ENCODE measurements around the gene TMEM121. TPM values are rescaled to one million over a fixed set of nuclear protein-coding genes. Genes with fewer than 3 reads are reported as not detected.

TMEM121 gene
- total RNA-seq, 1 experiment from 2014 or later: not detected

DNA sequence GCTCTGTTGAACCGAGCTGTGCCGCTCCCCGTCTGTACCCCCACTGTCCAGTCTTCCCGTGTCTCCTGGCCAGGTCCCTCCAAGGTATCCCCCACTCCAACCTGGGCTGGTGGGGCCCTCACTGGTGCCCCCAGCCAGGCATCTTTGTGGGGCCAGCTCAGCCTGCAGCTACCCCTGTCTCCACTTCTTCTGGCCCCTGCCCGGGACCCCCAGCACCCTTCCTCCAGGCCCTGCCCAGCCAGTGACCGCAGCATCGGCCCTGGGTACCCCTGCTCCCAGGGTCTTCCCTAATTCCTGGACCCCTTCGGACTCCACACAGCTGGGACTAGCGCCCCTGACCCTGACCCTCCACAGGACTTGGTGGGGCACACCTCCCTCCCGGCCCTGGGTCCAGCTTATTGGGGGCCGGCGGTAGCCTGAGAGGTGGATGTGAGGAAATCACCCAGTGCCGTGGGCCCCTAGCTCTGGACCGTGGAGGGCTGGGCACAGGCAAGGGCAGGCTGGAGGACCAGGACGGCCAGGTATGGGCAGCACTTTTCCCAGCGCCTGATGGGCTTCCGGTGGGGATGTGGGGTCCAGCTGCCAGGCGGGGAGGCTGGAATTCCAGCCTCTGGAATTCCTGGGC, 43.8 kb upstream of the TMEM121 start:
- Mint-ChIP-seq H3K4me1 (ENCODE audit: low read depth, unreplicated experiment) (peaks cover 13% of the 10 kb centered on the region), H3K27ac (ENCODE audit: unreplicated experiment) (peak overlapping the region; percentile 96), H3K27me3 (ENCODE audit: insufficient read depth, unreplicated experiment) (peaks cover 4% of the 10 kb centered on the region), H3K9me3 (ENCODE audit: unreplicated experiment) (no peaks in the 10 kb centered on the region), H3K4me3 (ENCODE audit: unreplicated experiment) (peak overlapping the region; percentile 78), H3K36me3 (ENCODE audit: insufficient read depth, unreplicated experiment) (peaks cover 1% of the 10 kb centered on the region)
- TF ChIP-seq, protein P1, sequence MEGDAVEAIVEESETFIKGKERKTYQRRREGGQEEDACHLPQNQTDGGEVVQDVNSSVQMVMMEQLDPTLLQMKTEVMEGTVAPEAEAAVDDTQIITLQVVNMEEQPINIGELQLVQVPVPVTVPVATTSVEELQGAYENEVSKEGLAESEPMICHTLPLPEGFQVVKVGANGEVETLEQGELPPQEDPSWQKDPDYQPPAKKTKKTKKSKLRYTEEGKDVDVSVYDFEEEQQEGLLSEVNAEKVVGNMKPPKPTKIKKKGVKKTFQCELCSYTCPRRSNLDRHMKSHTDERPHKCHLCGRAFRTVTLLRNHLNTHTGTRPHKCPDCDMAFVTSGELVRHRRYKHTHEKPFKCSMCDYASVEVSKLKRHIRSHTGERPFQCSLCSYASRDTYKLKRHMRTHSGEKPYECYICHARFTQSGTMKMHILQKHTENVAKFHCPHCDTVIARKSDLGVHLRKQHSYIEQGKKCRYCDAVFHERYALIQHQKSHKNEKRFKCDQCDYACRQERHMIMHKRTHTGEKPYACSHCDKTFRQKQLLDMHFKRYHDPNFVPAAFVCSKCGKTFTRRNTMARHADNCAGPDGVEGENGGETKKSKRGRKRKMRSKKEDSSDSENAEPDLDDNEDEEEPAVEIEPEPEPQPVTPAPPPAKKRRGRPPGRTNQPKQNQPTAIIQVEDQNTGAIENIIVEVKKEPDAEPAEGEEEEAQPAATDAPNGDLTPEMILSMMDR (IDR thresholded peaks at IDR 0.05; ENCODE audit: insufficient read depth in 1 of 2, low read depth in 1 of 2, low read length in 1 of 2, severe bottlenecking in 1 of 2, unreplicated experiment in 1 of 2): no peak
- Histone ChIP-seq H3K4me3 (ENCODE audit: low read depth, low read length) (no peak overlapping the region), H3K36me3 (ENCODE audit: control insufficient read depth, insufficient read depth, low read length) (no peaks in the 10 kb centered on the region), H3K4me1 (peaks cover 35% of the 10 kb centered on the region), H3K27me3 (replicated peaks; ENCODE audit: control insufficient read depth, insufficient read depth, low read length) (no peaks in the 10 kb centered on the region; the same call in 1 of the 2 replicates), H3K9me3 (no peaks in the 10 kb centered on the region)
- BruUV-seq (replicated peaks): no TSS peak
- ChIA-PET POLR2A (no interaction called here), CTCF (no interaction called here)
- DNase-seq: no peak
- intact Hi-C loops (cut with micrococcal nuclease; ENCODE audit: unreplicated experiment): no loop called here

DNA sequence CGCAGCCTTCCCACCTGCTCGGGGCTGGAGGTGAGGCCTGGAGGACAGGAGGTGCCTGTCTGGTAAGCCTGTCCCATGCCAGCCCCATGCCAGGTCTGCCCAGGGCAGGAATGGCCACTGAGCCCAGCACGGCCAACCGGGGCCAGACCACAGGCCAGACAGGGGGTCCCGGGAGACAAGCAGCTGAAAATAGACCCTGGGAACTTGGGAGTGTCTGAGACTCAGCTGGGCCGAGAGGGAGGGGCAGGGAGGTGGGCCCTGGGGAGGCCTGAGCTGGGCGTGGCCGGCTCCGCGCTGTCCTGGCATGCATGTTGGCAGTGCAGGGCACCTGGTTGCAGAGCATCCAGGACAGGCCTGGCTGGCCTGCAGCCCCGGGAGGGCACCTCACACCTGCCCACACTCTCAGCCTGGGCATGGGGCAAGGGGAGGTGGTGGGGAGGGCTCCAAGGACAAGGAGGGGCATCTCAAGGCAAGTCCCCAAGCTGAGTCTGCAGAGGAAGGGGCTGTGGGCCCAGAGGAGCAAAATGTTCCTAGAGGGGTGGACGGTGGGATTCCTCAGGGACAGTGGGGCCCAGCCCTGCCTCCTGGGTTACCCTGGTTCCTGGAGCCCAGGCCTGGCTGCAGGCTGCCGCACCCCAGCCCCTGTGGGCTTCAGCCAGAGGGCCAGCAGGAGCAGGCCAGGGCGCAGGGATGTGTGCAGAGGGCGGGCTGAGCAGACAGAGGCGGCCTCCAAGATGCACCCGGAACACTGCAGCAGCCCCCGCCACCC, 42.9 kb upstream of the TMEM121 start:
- Histone ChIP-seq H3K27me3 (replicated peaks; ENCODE audit: control insufficient read depth, insufficient read depth, low read length) (no peaks in the 10 kb centered on the region; the same call in 1 of the 2 replicates), H3K9me3 (no peaks in the 10 kb centered on the region), H3K36me3 (ENCODE audit: control insufficient read depth, insufficient read depth, low read length) (no peaks in the 10 kb centered on the region), H3K4me3 (ENCODE audit: low read depth, low read length) (no peak overlapping the region), H3K4me1 (peaks cover 42% of the 10 kb centered on the region)
- H3K4me1 Mint-ChIP-seq (ENCODE audit: low read depth, unreplicated experiment): peaks cover 13% of the 10 kb centered on the region
- no TSS peak for BruUV-seq (replicated peaks)
- peaks cover 4% of the 10 kb centered on the region for H3K27me3 Mint-ChIP-seq (ENCODE audit: insufficient read depth, unreplicated experiment)
- intact Hi-C loops (cut with micrococcal nuclease; ENCODE audit: unreplicated experiment): no loop called here
- ChIA-PET POLR2A (no interaction called here), CTCF (no interaction called here)
- H3K9me3 Mint-ChIP-seq (ENCODE audit: unreplicated experiment): no peaks in the 10 kb centered on the region
- H3K36me3 Mint-ChIP-seq (ENCODE audit: insufficient read depth, unreplicated experiment): no peaks in the 10 kb centered on the region
- H3K27ac Mint-ChIP-seq (ENCODE audit: unreplicated experiment): no peak overlapping the region
- H3K4me3 Mint-ChIP-seq (ENCODE audit: unreplicated experiment): no peak overlapping the region
- TF ChIP-seq, protein P1 (IDR thresholded peaks at IDR 0.05; ENCODE audit: insufficient read depth in 1 of 2, low read depth in 1 of 2, low read length in 1 of 2, severe bottlenecking in 1 of 2, unreplicated experiment in 1 of 2): no peak
- no peak for DNase-seq

DNA sequence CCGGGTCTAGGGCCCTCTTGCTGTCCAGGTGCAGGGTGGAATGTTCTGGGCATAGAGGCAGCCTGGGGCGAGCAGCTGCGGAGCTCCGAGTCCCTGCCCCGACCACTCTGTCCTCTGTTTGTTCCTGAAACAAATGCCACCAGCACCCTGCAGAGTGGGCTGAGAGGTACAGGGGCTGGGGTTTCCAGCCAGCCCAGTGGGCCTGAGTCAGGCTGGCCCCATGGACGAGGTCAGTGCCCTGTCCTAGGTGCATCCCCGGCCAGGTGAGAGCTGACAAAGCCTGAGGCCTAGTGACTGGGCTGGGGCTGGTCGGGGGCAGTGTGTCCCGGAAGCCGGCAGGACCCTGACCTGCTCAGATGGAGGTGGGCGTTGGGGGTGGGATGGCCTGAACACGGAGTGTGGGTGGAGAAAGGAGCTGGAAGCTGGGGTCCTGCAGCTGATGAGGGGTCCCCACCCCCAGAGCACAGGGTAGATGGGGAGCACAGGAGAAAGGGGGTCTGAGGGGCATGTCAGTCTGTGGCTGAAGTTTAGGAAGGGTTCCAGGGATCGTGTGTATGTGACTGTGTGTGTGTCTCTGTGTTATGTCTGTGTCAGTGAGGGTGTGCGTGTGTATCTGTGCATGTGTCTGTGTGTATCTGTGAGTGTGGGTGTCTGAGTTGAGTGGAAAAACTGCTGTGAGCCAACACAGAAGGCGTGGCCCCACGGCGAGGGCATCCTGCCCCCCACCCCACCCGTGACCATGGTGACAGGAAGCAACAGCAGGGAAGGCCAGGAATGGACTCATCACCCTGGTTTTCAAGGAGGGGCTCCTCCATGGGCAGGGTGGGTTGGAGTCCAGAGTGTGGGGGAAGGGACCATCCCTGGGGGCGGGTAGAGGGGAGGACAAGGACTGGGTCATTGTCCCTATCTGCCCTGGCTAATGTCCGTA, 42.0 kb upstream of the TMEM121 start:
- H3K9me3 ChIP-seq: no peaks in the 10 kb centered on the region
- H3K4me1 ChIP-seq: peaks cover 50% of the 10 kb centered on the region
- Mint-ChIP-seq H3K4me3 (ENCODE audit: unreplicated experiment) (no peak overlapping the region), H3K27me3 (ENCODE audit: insufficient read depth, unreplicated experiment) (peaks cover 4% of the 10 kb centered on the region), H3K36me3 (ENCODE audit: insufficient read depth, unreplicated experiment) (no peaks in the 10 kb centered on the region), H3K27ac (ENCODE audit: unreplicated experiment) (peak overlapping the region; percentile 9), H3K9me3 (ENCODE audit: unreplicated experiment) (no peaks in the 10 kb centered on the region), H3K4me1 (ENCODE audit: low read depth, unreplicated experiment) (peaks cover 13% of the 10 kb centered on the region)
- H3K27me3 ChIP-seq (replicated peaks; ENCODE audit: control insufficient read depth, insufficient read depth, low read length): no peaks in the 10 kb centered on the region; the same call in 1 of the 2 replicates
- TF ChIP-seq, protein P1 (IDR thresholded peaks at IDR 0.05; ENCODE audit: insufficient read depth in 1 of 2, low read depth in 1 of 2, low read length in 1 of 2, severe bottlenecking in 1 of 2, unreplicated experiment in 1 of 2): no peak
- intact Hi-C loops (cut with micrococcal nuclease; ENCODE audit: unreplicated experiment): no loop called here
- ChIA-PET POLR2A (no interaction called here), CTCF (no interaction called here)
- no peaks in the 10 kb centered on the region for H3K36me3 ChIP-seq (ENCODE audit: control insufficient read depth, insufficient read depth, low read length)
- no TSS peak for BruUV-seq (replicated peaks)
- H3K4me3 ChIP-seq (ENCODE audit: low read depth, low read length): no peak overlapping the region
- DNase-seq: no peak
